Stimulated activated CD8-positive, alpha-beta memory T cell treated with anti-CD3 and anti-CD28 coated beads, Interleukin-4, amount 100 ng/mL, for 1 hour (primary cell): ENCODE results near the gene RBM11.

ENCODE experiments used
- DNase-seq, 2 donors: peaks; one replicate each; pipeline ENCODE4 v3.0.0-alpha.2; 2020; ENCODE audit warnings: low read depth in 2 of 2, low spot score in 1 of 2

Gene RBM11

DNA sequence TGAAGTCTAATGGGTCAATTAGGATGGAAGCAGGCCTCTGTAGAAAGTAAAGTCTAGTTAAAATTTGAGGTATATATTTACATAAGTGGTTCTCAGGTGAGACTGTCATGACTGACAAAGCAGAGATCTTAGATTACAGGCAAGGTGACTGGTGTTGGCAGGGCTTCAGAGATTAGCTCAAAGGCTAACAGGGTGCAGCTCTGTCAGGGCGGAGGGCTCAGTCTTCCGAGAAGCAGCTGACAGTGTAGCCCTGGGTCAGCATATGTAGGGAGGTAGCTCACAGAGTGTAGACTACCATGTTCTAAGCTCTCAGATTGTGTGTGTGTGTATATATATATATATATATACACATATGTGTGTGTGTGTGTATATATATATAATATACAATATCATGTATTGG is 54.7 kb downstream of the RBM11 start:
- DNase-seq: no peak

DNA sequence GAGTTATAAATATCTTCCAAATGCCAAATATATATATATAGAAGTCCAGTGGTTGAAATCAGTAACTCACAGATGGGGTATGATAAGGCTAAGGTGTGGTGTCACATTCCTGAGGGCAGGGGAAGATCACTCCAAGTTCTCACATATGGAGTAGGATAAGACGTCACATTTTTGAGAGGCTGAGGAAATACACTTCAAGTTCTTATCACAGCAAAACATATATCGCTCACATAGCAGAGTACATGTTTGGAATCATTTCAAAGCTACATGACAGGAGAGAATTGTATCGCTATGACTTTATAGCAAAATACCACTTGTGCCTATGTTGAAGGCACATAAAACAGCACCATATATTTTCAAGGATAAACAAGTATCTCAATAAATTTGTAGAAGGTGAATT is 55.1 kb downstream of the RBM11 start:
- no peak for DNase-seq

- no peak for DNase-seq
These were observed 55.7 kb downstream of the RBM11 start for GRCh38 chr21:14271641-14272040.

DNA sequence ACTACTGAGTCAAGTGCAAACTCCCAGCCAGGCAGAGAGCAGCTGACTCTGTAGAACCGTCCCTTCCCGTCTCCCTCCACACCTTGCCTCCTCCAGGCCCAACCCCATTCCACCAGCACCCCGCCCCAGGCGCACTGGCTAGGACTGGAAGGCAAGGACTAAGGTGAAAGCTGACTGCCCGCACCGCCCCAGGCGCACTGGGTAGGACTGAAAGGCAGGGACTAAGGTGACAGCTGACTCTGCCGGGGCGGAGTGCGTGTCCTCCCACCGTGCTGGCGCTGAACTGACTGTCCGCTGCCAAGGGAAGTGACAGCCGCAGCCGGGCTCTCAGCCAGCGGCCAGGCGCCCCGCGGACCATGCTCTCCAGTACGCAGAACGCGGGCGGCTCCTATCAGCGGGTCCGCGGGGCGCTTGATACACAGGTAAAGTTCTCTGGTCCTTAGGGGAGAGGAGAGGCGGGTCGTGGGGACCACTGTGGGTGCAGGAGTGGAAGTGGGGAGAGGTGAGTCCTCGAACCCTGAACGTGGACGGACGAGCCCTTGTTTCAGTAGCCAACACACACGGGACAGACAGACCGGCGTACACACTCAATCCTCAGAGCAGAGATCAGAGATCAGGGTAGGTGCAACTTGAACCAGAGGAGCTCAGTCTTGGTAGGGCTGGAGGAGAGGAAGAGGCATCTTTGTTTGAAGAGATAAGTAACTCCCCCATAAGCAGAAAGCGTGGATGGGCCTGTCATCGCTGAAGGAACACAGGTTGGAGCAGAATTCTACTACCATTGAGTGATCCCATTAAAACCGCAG is 58.0 kb downstream of the RBM11 start:
- DNase-seq: no peak

DNA sequence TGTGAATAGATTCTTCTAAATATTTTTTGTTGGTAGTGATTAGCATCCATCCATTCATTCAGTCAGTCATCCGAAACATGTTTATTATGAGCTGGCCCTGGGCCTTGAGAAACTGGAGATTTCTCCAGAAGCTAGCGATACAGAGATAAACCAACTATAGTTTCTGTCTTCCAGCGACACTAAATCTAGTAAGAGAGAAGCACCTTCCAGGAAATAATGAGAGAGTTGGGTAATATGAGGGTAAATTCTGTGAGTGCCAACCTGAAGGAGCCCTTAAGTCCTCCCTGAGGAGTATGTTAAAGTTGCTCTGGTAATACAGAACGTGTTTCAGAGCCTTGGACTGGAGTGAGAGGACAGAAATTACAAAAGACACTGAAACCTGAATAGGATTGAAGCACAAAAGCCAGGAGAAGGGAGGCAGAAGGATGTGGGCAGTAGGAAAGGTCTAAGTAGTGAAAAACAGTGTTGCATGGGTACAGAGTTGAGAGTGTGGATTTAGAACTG is 59.8 kb downstream of the RBM11 start:
- DNase-seq: no peak
